AG09309 (cell line): ENCODE data around the gene MICU1.
"Not testable (repeated sequence)": the region's sequence is repeated elsewhere in the genome, so short reads cannot be mapped to it uniquely, and the experiment has no call there.

Experiments
- DNase-seq: peaks from one replicate; pipeline ENCODE4 v3.0.0-alpha.2; 2010; ENCODE audit warnings: low read depth
- H3K4me3 ChIP-seq: 2 replicates; pipeline ENCODE4 v1.5.1; 2011; ENCODE audit warnings: mild to moderate bottlenecking, low read depth, low read length, moderate library complexity; ENCODE audit not compliant: control insufficient read depth
- TF ChIP-seq, protein P1 (sequence below): IDR thresholded peaks from 2 replicates; pipeline ENCODE4 v1.5.1; 2011; ENCODE audit warnings: mild to moderate bottlenecking, low read depth, low read length, inconsistent platforms; ENCODE audit not compliant: insufficient read depth, control insufficient read depth; ENCODE audit errors: missing control alignments

MICU1 gene

GRCh38 chr10:72390764-72391163 is 235.1 kb downstream of the MICU1 start:
- H3K4me3 ChIP-seq, result no peak overlapping the region
- TF ChIP-seq, protein P1, sequence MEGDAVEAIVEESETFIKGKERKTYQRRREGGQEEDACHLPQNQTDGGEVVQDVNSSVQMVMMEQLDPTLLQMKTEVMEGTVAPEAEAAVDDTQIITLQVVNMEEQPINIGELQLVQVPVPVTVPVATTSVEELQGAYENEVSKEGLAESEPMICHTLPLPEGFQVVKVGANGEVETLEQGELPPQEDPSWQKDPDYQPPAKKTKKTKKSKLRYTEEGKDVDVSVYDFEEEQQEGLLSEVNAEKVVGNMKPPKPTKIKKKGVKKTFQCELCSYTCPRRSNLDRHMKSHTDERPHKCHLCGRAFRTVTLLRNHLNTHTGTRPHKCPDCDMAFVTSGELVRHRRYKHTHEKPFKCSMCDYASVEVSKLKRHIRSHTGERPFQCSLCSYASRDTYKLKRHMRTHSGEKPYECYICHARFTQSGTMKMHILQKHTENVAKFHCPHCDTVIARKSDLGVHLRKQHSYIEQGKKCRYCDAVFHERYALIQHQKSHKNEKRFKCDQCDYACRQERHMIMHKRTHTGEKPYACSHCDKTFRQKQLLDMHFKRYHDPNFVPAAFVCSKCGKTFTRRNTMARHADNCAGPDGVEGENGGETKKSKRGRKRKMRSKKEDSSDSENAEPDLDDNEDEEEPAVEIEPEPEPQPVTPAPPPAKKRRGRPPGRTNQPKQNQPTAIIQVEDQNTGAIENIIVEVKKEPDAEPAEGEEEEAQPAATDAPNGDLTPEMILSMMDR, result no peak
- DNase-seq, result no peak

GRCh38 chr10:72389716-72390115 is 236.2 kb downstream of the MICU1 start:
- no peak for DNase-seq
- no peak overlapping the region for H3K4me3 ChIP-seq
- TF ChIP-seq, protein P1, result no peak

- TF ChIP-seq, protein P1, result no peak
- no peak overlapping the region for H3K4me3 ChIP-seq
- DNase-seq, result no peak
Observed at GRCh38 chr10:72389014-72389413, 236.9 kb downstream of the MICU1 start.

- DNase-seq, result no peak
- no peak overlapping the region for H3K4me3 ChIP-seq
- TF ChIP-seq, protein P1, result no peak
Observed at GRCh38 chr10:72388062-72388461, 237.8 kb downstream of the MICU1 start.

GRCh38 chr10:72386916-72387586 is 238.8 kb downstream of the MICU1 start:
- no peak for DNase-seq
- TF ChIP-seq, protein P1, result no peak
- no peak overlapping the region for H3K4me3 ChIP-seq

GRCh38 chr10:72385724-72386123 is 240.2 kb downstream of the MICU1 start:
- no peak overlapping the region for H3K4me3 ChIP-seq
- no peak for DNase-seq
- TF ChIP-seq, protein P1, result no peak

- not testable (repeated sequence) for DNase-seq, H3K4me3 ChIP-seq
Observed at GRCh38 chr10:72384982-72385381, 240.9 kb downstream of the MICU1 start.
